Immature natural killer cell (primary cell): Measurements from ENCODE around the gene TCEA3. TPM values are rescaled to one million over a fixed set of nuclear protein-coding genes. Genes with fewer than 3 reads are reported as not detected.
A peak's percentile ranks its signal among the peaks of the same experiment; 100 is the strongest.

Experiments
- DNase-seq, 3 donors: peaks; one replicate each; pipeline ENCODE4 v3.0.0; 2022; ENCODE audit warnings: mixed read lengths in 1 of 3
- H3K27ac Mint-ChIP-seq, 6 donors: one replicate each; pipeline ENCODE4 v1.8.0; 2020; ENCODE audit warnings: mixed read lengths in 6 of 6, mild to moderate bottlenecking in 5 of 6, inconsistent platforms in 4 of 6, moderate library complexity in 3 of 6
- H3K27me3 Mint-ChIP-seq, 3 donors: one replicate each; pipeline ENCODE4 v1.8.0; 2020 to 2021; ENCODE audit warnings: low read depth in 3 of 3, mild to moderate bottlenecking in 3 of 3, mixed read lengths in 3 of 3, moderate library complexity in 3 of 3, inconsistent platforms in 1 of 3
- H3K36me3 Mint-ChIP-seq, 3 donors: one replicate each; pipeline ENCODE4 v1.8.0; 2020; ENCODE audit warnings: mixed read lengths in 3 of 3, inconsistent platforms in 2 of 3, mild to moderate bottlenecking in 2 of 3
- H3K4me1 Mint-ChIP-seq, 2 donors: one replicate each; pipeline ENCODE4 v1.8.0; 2020; ENCODE audit warnings: inconsistent platforms in 2 of 2, mild to moderate bottlenecking in 2 of 2, mixed read lengths in 2 of 2, moderate library complexity in 1 of 2
- H3K4me3 Mint-ChIP-seq, 5 donors: one replicate each; pipeline ENCODE4 v1.8.0; 2020; ENCODE audit warnings: mild to moderate bottlenecking in 5 of 5, mixed read lengths in 5 of 5, inconsistent platforms in 3 of 5, moderate library complexity in 3 of 5
- H3K9me3 Mint-ChIP-seq, 6 donors: one replicate each; pipeline ENCODE4 v1.8.0; 2020; ENCODE audit warnings: mild to moderate bottlenecking in 6 of 6, mixed read lengths in 6 of 6, inconsistent platforms in 4 of 6, moderate library complexity in 3 of 6
- polyA plus RNA-seq, 3 donors: library from polyadenylated mRNA; unstranded; fragments of 300-500 nt; fragmentation: Illumina TruSeq; gene quantifications; one replicate each; pipeline ENCODE4 v1.2.3, GENCODE V29; 2021

The TCEA3 gene
- polyA plus RNA-seq, 3 donors from 2014 or later: 0.71 to 2.4 (median 1.1) TPM

DNA sequence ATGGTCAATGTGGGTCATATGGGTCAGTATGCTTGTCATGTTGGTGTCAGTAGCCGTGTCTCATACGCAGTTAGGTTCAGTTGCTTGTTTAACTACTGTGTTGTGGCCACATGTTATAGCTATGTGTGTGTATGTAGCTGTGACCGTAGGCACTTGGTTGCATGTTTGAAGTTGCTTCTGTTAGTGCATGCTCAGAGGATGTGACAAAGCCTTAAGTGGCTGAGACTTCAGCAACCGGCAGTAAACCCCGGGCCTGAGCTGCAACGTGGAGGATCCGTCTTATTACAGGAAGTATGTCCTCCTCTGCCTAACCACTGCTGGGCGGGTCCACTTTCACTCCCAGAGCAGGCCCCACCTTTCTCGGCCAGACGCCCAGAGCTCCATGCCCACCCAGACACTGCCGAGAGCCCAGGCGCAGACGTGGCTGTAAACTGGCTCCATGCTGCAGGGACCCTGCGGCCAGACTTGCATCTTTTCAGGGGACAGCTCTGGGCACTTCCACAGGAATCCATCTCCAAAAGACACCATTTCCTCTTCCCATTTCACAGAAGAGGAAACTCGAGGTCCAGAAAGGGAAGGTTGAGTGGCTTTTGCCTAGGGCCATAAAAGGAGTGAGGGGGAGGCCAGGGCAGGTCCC, 2.2 kb downstream of the TCEA3 start:
- Mint-ChIP-seq H3K4me3 (peak overlapping the region; percentile 15 to 71 (median 51)), H3K9me3 (no peaks in the 10 kb centered on the region), H3K27ac (peak overlapping the region in 2 of 6 donors; percentile 32 to 43), H3K27me3 (peaks cover 4 to 12% (median 6%) of the 10 kb centered on the region in 3 donors), H3K4me1 (peaks cover 20 to 29% of the 10 kb centered on the region in 2 donors), H3K36me3 (peaks cover 0 to 6% (median 0%) of the 10 kb centered on the region in 3 donors)
- DNase-seq: peak in 2 of 3 donors; percentile 6 to 15

DNA sequence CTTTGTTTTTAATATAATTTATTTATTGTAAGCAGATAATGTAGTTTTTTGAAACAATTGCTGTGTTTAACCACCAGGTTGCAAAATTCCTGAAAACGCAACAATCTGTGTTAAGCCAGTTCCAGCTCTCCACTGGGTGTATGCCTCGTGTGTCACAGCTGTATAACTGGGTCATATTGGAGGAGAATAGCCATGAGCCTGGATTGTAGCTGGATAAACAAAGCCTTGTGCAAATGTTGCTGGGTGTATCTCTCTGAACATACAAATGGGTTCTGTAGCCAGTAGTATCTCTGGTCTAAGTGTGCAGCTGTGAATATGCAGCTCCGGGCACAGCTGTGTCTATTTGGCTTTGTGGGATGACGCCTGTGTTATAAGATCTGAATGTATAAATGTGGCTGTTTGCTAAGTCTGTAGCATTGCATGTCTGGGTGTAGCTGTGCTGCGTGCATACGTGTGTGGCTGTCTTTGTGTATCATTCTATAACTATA, 2.8 kb downstream of the TCEA3 start:
- Mint-ChIP-seq H3K27me3 (peaks cover 4 to 8% (median 6%) of the 10 kb centered on the region in 3 donors), H3K9me3 (no peaks in the 10 kb centered on the region), H3K27ac (peak overlapping the region in 1 of 6 donors; percentile 43), H3K36me3 (peaks cover 0 to 6% (median 0%) of the 10 kb centered on the region in 3 donors), H3K4me1 (peaks cover 20 to 29% of the 10 kb centered on the region in 2 donors), H3K4me3 (peak overlapping the region in 3 of 5 donors; percentile 38 to 71 (median 65))
- DNase-seq: no peak

DNA sequence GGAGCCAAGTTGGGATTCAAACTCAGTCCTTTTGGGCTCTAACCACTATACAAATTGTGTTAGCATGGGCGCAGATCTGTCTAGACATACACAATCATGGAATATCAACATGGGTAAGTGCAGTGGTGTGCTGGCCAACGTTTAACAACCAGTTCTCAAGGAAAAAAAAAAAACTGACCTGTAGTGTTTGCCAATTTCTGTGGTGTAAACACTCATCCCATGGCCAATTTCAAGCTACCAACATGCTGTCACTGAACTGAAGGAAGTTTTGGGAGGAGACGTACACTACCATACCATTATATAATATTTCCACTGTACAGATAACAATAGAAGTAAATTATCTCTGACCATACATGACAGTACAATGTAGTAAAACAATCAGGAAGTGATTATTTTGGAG, 3.2 kb downstream of the TCEA3 start:
- no peak for DNase-seq
- Mint-ChIP-seq H3K27ac (no peak overlapping the region), H3K9me3 (no peaks in the 10 kb centered on the region), H3K4me1 (peaks cover 20 to 29% of the 10 kb centered on the region in 2 donors), H3K27me3 (peaks cover 4 to 7% (median 6%) of the 10 kb centered on the region in 3 donors), H3K36me3 (peaks cover 0 to 1% (median 0%) of the 10 kb centered on the region in 3 donors), H3K4me3 (no peak overlapping the region)

- Mint-ChIP-seq H3K27me3 (peaks cover 2 to 7% (median 4%) of the 10 kb centered on the region in 3 donors), H3K27ac (no peak overlapping the region), H3K4me1 (peaks cover 20 to 26% of the 10 kb centered on the region in 2 donors), H3K4me3 (no peak overlapping the region), H3K36me3 (no peaks in the 10 kb centered on the region), H3K9me3 (no peaks in the 10 kb centered on the region)
- DNase-seq: no peak
Measured at GRCh38 chr1:23420778-23421177, 3.8 kb downstream of the TCEA3 start.

GRCh38 chr1:23419180-23419579, 5.4 kb downstream of the TCEA3 start:
- H3K4me1 Mint-ChIP-seq: peaks cover 20 to 23% of the 10 kb centered on the region in 2 donors
- no peak overlapping the region for H3K27ac Mint-ChIP-seq
- DNase-seq: no peak
- no peaks in the 10 kb centered on the region for H3K9me3 Mint-ChIP-seq
- H3K36me3 Mint-ChIP-seq: no peaks in the 10 kb centered on the region
- H3K4me3 Mint-ChIP-seq: no peak overlapping the region
- peaks cover 1 to 7% (median 2%) of the 10 kb centered on the region in 3 donors for H3K27me3 Mint-ChIP-seq

- H3K36me3 Mint-ChIP-seq: no peaks in the 10 kb centered on the region
- H3K9me3 Mint-ChIP-seq: no peaks in the 10 kb centered on the region
- no peak overlapping the region for H3K4me3 Mint-ChIP-seq
- H3K4me1 Mint-ChIP-seq: peaks cover 9 to 10% of the 10 kb centered on the region in 2 donors
- no peak overlapping the region for H3K27ac Mint-ChIP-seq
- DNase-seq: no peak
- peaks cover 0 to 2% (median 1%) of the 10 kb centered on the region in 3 donors for H3K27me3 Mint-ChIP-seq
Measured at GRCh38 chr1:23417570-23417969, 7.0 kb downstream of the TCEA3 start.

DNA sequence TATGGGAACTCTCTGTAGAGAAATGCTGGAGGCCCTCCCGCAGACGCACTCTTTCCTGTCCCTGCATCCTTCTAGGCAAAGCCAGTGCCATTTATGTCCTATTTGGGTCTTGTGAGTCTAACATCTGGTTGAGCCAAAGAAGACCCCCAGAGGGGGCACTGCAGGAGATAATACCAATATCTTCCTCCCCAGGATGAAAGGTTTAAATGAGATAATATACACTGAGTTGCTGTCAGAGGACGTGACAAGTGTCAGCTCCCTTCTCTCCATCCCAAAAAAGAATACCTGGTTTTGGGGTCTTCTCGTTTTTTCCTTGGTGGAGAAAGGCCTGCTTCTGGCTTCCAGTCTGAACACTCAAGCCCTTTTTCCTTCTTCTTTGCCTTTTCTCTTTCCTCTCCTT, 7.6 kb downstream of the TCEA3 start:
- H3K36me3 Mint-ChIP-seq: no peaks in the 10 kb centered on the region

DNA sequence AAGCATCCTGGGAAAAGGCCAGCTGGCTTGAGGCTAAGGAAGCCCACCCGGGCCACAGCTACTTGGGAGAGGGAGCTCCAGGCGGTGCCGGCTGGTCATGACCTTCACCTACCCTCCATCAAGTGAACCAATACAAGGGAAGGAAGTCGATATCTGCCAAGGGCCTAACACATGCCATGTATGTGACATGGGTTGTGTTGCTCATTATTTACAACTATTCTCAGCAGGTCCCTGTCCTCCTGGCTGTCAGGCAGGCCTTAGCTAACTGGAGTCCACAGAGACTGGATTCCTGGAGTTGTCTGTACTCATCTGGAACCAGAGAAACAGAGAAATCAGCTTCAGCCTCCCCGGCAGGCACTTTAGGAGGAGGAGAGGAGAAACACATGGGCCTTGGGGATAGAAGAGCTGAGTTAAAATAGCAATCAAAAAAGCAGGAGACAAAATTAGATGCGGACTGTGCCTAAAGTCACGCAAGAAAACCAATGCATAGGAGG, 15.7 kb downstream of the TCEA3 start:
- H3K4me3 Mint-ChIP-seq: no peak overlapping the region
- H3K9me3 Mint-ChIP-seq: no peaks in the 10 kb centered on the region
- no peaks in the 10 kb centered on the region for H3K36me3 Mint-ChIP-seq
- no peak overlapping the region for H3K27ac Mint-ChIP-seq
- H3K27me3 Mint-ChIP-seq: peaks cover 0 to 2% (median 0%) of the 10 kb centered on the region in 3 donors
- no peak for DNase-seq
- H3K4me1 Mint-ChIP-seq: peaks cover 3 to 7% of the 10 kb centered on the region in 2 donors

More for the DNA sequence above, 7.6 kb downstream of the TCEA3 start:
- Mint-ChIP-seq H3K4me1 (peaks cover 3 to 4% of the 10 kb centered on the region in 2 donors), H3K9me3 (no peaks in the 10 kb centered on the region), H3K27me3 (peaks cover 0 to 2% (median under 1%) of the 10 kb centered on the region in 3 donors), H3K4me3 (no peak overlapping the region), H3K27ac (no peak overlapping the region)
- no peak for DNase-seq

DNA sequence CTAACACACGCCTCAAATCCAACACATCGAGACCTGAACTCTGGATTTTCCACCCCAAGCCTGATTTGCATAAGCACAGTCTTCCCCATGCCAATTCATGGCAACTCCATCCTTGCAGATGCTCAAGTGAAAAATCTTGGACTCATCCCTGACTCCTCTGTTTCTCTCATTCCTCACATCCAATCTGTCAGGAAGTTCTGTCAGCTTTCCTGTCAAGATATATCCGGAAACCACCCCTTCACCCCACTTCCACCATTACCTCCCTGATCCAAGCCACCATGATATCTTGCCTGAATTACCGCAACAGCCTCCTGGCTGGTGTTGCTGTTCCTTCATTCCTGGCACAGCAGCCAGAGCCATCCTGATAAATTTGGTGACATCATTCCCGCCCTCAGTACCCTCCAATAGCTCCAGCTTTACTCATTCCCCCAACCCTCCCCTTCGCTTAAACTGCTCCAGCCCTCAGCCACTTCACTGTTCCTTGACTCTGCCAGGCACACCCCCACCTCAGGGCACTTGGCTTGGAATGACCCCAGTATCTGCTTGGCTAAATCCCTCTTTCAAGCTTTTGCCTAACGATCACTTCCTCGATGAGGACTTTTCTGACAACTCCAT, 17.4 kb downstream of the TCEA3 start:
- peaks cover 4 to 10% of the 10 kb centered on the region in 2 donors for H3K4me1 Mint-ChIP-seq
- H3K36me3 Mint-ChIP-seq: no peaks in the 10 kb centered on the region
- no peak overlapping the region for H3K27ac Mint-ChIP-seq
- no peak overlapping the region for H3K4me3 Mint-ChIP-seq
- H3K27me3 Mint-ChIP-seq: peaks cover 0 to 2% (median 0%) of the 10 kb centered on the region in 3 donors
- no peaks in the 10 kb centered on the region for H3K9me3 Mint-ChIP-seq
- DNase-seq: no peak

DNA sequence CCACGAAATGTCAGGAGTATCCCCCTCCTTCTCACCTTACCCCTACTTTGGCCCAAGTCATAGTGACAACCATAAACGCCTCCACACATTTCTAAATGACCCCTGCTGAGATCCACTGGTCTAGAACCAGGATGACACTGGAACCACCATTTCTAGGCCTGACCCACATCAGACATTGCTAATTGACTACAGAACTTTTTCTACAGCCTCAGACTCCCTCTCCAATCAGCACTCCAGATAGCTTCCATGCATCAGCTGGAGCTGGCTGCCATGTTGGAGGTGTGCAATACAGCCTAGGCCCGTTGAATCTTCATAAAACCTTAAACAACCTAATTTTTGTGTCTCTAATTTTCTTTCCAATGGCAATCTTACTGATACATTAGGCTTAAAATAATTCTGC, 18.6 kb downstream of the TCEA3 start:
- H3K27me3 Mint-ChIP-seq: no peaks in the 10 kb centered on the region
- no peak overlapping the region for H3K27ac Mint-ChIP-seq
- no peak for DNase-seq
- no peaks in the 10 kb centered on the region for H3K36me3 Mint-ChIP-seq
- no peaks in the 10 kb centered on the region for H3K9me3 Mint-ChIP-seq
- no peak overlapping the region for H3K4me3 Mint-ChIP-seq
- H3K4me1 Mint-ChIP-seq: peaks cover 4 to 10% of the 10 kb centered on the region in 2 donors

DNA sequence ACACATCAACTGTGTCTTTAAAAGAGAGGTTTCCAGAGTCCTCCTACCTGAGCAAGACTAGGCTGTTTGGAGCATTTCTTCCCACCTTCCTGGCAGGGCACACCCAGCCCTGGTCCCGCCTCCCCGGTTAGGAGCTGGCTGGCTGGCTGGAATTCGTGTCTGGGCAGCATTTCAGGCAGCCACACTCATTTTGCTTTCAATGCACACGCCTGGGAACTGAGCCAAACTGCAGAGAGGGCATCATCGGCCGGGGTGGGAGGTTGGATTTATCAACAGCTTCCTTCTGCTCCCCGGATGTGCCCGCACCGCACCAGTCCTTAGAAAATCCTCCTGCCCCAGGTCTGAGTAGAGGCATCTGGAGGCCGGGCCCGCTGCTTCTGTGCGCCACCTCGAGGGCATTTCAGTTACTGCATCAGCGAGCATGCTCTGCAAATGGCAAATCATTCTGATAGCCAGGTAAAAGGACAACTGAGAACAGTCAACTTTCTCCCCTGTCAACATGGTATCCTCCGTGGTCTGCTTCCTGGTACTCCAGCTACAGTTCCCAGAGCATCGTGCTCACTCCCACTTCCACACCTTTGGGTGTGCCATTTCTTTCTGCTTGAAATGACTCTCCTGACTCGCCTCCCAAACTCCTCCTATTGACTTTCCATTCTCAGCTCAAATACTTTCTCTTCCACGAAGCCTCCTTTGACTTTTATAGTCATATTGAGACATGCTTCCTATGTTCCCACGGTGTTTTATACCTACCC, 20.6 kb downstream of the TCEA3 start:
- Mint-ChIP-seq H3K9me3 (no peaks in the 10 kb centered on the region), H3K4me1 (peaks cover 4 to 10% of the 10 kb centered on the region in 2 donors), H3K27me3 (no peaks in the 10 kb centered on the region), H3K4me3 (no peak overlapping the region), H3K36me3 (no peaks in the 10 kb centered on the region), H3K27ac (no peak overlapping the region)
- DNase-seq: peak; percentile 51 to 64 (median 58)

- peaks cover 4 to 10% of the 10 kb centered on the region in 2 donors for H3K4me1 Mint-ChIP-seq
- no peaks in the 10 kb centered on the region for H3K9me3 Mint-ChIP-seq
- no peaks in the 10 kb centered on the region for H3K36me3 Mint-ChIP-seq
- no peaks in the 10 kb centered on the region for H3K27me3 Mint-ChIP-seq
- no peak for DNase-seq
- H3K4me3 Mint-ChIP-seq: no peak overlapping the region
- no peak overlapping the region for H3K27ac Mint-ChIP-seq
Measured at GRCh38 chr1:23403355-23403734, 21.2 kb downstream of the TCEA3 start.

DNA sequence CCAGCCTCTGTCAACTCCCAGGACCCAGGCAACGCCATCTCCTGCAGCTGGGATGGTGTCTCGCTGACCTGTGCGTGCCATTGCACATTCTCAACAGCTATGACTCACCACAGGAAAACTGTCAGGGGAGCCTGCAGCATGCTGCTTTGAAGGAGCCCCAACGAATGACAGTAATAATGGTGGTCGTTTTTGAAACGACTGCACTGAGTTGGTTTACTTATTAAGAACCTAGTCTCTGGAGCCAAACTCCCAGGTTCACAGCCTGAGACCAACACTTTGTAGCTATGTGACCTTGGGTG, 21.6 kb downstream of the TCEA3 start:
- Mint-ChIP-seq H3K4me3 (no peak overlapping the region), H3K27ac (no peak overlapping the region), H3K4me1 (peaks cover 4 to 10% of the 10 kb centered on the region in 2 donors), H3K36me3 (no peaks in the 10 kb centered on the region), H3K9me3 (no peaks in the 10 kb centered on the region), H3K27me3 (no peaks in the 10 kb centered on the region)
- DNase-seq: no peak
